Hepatocyte (in vitro differentiated cells): ENCODE measurements around the gene MYO3B.

Experiments used
- CTCF ChIP-seq: fragments of 200-600 bp; sonication (generic); IDR thresholded peaks from 2 replicates; pipeline ENCODE4 v1.5.1; 2016; ENCODE audit warnings: antibody characterized with exemption, mild to moderate bottlenecking; ENCODE audit not compliant: poor library complexity
- EZH2 ChIP-seq: fragments of 200-600 bp; sonication (generic); IDR thresholded peaks from 2 replicates; pipeline ENCODE4 v1.6.1; 2016; ENCODE audit warnings: antibody characterized with exemption, mild to moderate bottlenecking, borderline replicate concordance
- EZH2phosphoT487 ChIP-seq: fragments of 200-600 bp; sonication (generic); IDR thresholded peaks from one replicate; pipeline ENCODE4 v1.6.1; 2018; ENCODE audit warnings: antibody characterized with exemption, mild to moderate bottlenecking, low read depth, moderate library complexity; ENCODE audit not compliant: unreplicated experiment, severe bottlenecking

GRCh38 chr2:170142502-170142901 lies 35.4 kb upstream of the MYO3B start:
- TF ChIP-seq CTCF (no peak), EZH2 (no peak), EZH2phosphoT487 (no peak)
